Skeletal muscle tissue (tissue), 4 donors: Measurements from ENCODE around the gene FRYL. TPM values are rescaled to one million over a fixed set of nuclear protein-coding genes. Genes with fewer than 3 reads are reported as not detected.

Experiments
- H3K27ac ChIP-seq: one replicate; pipeline ENCODE4 v1.7.0; 2013; ENCODE audit warnings: mild to moderate bottlenecking, low read depth, low read length, inconsistent platforms
- H3K27me3 ChIP-seq, 3 donors: one replicate each; pipeline ENCODE4 v1.7.0; 2013; ENCODE audit warnings: low read length in 3 of 3; ENCODE audit not compliant: control insufficient read depth in 3 of 3, insufficient read depth in 3 of 3
- H3K36me3 ChIP-seq, 3 donors: one replicate each; pipeline ENCODE4 v1.7.0; 2013; ENCODE audit warnings: low read length in 3 of 3; ENCODE audit not compliant: control insufficient read depth in 3 of 3, insufficient read depth in 3 of 3
- H3K4me1 ChIP-seq, 3 donors: one replicate each; pipeline ENCODE4 v1.7.0; 2013; ENCODE audit warnings: low read length in 3 of 3, mild to moderate bottlenecking in 3 of 3; ENCODE audit not compliant: control insufficient read depth in 3 of 3, insufficient read depth in 3 of 3
- H3K4me3 ChIP-seq, 3 donors: one replicate each; pipeline ENCODE4 v1.7.0; 2013; ENCODE audit warnings: low read length in 3 of 3
- H3K9ac ChIP-seq, 3 donors: one replicate each; pipeline ENCODE4 v1.7.0; 2013; ENCODE audit warnings: low read length in 3 of 3, mild to moderate bottlenecking in 3 of 3, moderate library complexity in 2 of 3, low read depth in 1 of 3
- H3K9me3 ChIP-seq, 3 donors: one replicate each; pipeline ENCODE4 v1.7.0; 2013; ENCODE audit warnings: low read length in 3 of 3; ENCODE audit not compliant: control insufficient read depth in 3 of 3
- total RNA-seq: library from RNA; depleted of rRNA; stranded (reverse); fragments of >200 nt; gene quantifications from one replicate; pipeline ENCODE4 v1.2.3, GENCODE V29; 2014
- donor health status: Osteomylitis.

Gene FRYL
- total RNA-seq, 1 donor from 2014 or later, result 66.3 TPM

DNA sequence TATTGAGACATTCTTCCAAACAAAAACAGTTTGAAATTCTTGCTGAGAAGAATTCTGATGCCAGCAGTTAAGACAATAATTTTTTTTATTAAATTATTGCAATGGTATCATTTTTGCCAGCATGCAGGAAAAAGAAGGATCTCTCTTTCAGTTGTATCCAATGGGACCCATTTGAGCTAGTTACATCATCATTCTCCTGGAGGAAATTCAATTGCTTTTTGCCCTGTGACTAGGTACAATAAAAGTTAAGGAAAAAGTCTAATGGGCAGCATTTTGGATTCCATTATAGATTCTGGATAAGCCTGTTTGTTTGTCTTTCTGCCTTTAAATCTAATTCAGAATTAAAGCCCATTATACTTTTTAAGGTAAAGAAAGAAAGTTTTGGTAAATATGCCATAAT lies 10.5 kb upstream of the FRYL start:
- Histone ChIP-seq H3K27me3 (no peaks in the 10 kb centered on the region), H3K36me3 (no peaks in the 10 kb centered on the region), H3K27ac (no peak overlapping the region), H3K4me3 (no peak overlapping the region), H3K9ac (no peak overlapping the region), H3K9me3 (no peaks in the 10 kb centered on the region), H3K4me1 (no peaks in the 10 kb centered on the region)

DNA sequence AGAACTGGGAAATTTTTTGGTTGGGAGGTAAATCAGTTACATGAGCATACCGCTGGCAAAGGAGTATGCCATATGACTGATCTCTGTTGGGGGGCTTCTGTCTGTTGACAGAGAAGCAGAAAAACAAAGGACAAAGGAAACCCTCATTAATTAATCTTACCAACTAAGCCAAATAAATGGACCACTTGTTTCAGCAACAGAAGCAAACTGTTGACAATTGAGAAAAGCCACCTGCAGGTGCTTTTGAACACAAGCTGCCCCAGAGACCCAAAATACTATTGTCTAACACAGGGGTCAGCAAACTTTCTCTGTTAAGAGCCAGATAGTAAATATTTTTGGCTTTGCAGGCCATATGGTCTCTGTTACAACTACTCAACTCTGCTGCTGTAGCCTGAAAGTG lies 7.0 kb upstream of the FRYL start:
- H3K9me3 ChIP-seq, result no peaks in the 10 kb centered on the region
- H3K27ac ChIP-seq, result no peak overlapping the region
- no peak overlapping the region for H3K4me3 ChIP-seq
- H3K27me3 ChIP-seq, result no peaks in the 10 kb centered on the region
- H3K4me1 ChIP-seq, result no peaks in the 10 kb centered on the region
- H3K36me3 ChIP-seq, result no peaks in the 10 kb centered on the region
- no peak overlapping the region for H3K9ac ChIP-seq

DNA sequence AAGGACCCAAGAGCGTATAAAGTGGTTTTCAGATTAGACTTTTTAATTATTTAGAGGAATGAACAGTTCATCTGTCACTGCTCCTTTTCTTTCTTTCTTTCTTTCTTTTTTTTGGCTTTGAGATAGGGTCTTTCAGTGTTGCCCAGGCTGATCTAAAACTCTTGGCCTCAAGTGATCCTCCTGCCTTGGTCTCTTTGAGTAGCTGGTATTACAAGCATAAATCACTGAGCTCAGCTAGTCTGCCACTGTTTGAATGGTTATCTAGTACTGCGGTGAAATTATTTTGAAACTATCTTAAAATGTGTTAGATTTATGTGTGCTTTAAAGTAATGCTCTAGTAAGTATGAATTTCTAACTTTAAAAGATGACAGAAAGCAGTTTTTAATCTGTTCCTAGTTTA lies 6.5 kb upstream of the FRYL start:
- Histone ChIP-seq H3K27me3 (no peaks in the 10 kb centered on the region), H3K4me1 (no peaks in the 10 kb centered on the region), H3K36me3 (no peaks in the 10 kb centered on the region), H3K9ac (no peak overlapping the region), H3K9me3 (no peaks in the 10 kb centered on the region), H3K27ac (no peak overlapping the region), H3K4me3 (no peak overlapping the region)

DNA sequence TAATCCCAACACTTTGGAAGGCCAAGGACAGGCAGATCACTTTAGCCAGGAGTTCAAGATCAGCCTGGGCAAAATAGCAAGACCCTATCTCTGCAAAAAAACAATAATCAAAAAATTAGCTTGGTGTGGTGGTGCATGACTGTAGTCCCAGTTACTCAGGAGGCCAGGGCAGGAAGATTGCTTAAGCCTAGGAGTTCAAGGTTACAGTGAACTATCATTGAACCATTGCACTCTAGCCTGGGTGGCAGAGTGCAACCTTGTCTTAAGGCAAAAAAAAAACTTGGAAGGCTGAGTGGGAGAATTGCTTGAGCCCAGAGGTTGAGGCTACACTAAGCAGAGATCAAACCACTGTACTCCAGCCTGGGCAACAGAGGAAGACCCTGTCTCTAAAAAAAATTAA lies 5.2 kb upstream of the FRYL start:
- Histone ChIP-seq H3K9ac (no peak overlapping the region), H3K27me3 (no peaks in the 10 kb centered on the region), H3K4me1 (peaks cover 0 to 6% (median 0%) of the 10 kb centered on the region in 3 donors), H3K36me3 (no peaks in the 10 kb centered on the region), H3K27ac (no peak overlapping the region), H3K9me3 (no peaks in the 10 kb centered on the region), H3K4me3 (no peak overlapping the region)

DNA sequence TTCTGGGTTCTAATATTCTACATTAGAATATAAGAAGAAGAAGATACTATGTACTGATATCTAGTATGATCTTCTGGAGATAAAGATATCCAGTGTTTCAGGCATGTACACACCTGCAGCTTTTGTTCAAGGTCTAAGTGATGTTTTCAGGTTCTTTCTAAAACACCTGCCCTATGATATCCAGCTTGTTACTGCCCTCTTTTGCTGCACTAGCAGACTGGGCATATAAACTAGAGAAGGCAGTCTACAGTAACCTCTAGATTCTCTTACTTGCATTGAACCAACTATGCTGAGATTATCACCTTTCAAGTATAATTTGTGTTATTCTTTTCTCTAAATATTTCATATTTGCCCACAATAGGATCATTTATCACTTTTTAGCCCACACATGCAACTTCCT lies 1.9 kb upstream of the FRYL start:
- Histone ChIP-seq H3K4me3 (no peak overlapping the region), H3K4me1 (peaks cover 8 to 19% (median 9%) of the 10 kb centered on the region in 3 donors), H3K27me3 (no peaks in the 10 kb centered on the region), H3K9ac (no peak overlapping the region), H3K9me3 (no peaks in the 10 kb centered on the region), H3K27ac (no peak overlapping the region), H3K36me3 (no peaks in the 10 kb centered on the region)

DNA sequence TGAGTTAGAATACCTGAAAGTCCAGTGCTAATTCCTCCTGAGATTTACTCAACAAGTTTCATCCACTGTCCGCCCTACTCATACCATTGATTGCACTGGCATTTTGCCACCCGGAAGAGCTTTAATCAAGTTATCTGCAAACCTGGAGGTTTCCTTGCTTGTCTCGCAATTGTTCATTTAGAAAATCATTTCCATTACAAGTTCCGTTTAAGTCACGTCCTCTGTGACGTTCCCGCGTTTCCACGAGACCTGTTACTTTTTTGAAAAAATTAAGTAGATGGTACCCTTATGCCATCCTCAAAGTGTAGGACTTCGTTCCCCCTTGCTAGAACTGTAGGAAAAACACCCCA lies 761 bp upstream of the FRYL start:
- peak overlapping the region; percentile 66 to 95 (median 77) for H3K4me3 ChIP-seq
- peak overlapping the region; percentile 75 to 86 (median 78) for H3K9ac ChIP-seq
- H3K4me1 ChIP-seq, result peaks cover 11 to 25% (median 12%) of the 10 kb centered on the region in 3 donors
- peak overlapping the region; percentile 74 for H3K27ac ChIP-seq
- H3K9me3 ChIP-seq, result no peaks in the 10 kb centered on the region
- H3K36me3 ChIP-seq, result no peaks in the 10 kb centered on the region
- H3K27me3 ChIP-seq, result no peaks in the 10 kb centered on the region

DNA sequence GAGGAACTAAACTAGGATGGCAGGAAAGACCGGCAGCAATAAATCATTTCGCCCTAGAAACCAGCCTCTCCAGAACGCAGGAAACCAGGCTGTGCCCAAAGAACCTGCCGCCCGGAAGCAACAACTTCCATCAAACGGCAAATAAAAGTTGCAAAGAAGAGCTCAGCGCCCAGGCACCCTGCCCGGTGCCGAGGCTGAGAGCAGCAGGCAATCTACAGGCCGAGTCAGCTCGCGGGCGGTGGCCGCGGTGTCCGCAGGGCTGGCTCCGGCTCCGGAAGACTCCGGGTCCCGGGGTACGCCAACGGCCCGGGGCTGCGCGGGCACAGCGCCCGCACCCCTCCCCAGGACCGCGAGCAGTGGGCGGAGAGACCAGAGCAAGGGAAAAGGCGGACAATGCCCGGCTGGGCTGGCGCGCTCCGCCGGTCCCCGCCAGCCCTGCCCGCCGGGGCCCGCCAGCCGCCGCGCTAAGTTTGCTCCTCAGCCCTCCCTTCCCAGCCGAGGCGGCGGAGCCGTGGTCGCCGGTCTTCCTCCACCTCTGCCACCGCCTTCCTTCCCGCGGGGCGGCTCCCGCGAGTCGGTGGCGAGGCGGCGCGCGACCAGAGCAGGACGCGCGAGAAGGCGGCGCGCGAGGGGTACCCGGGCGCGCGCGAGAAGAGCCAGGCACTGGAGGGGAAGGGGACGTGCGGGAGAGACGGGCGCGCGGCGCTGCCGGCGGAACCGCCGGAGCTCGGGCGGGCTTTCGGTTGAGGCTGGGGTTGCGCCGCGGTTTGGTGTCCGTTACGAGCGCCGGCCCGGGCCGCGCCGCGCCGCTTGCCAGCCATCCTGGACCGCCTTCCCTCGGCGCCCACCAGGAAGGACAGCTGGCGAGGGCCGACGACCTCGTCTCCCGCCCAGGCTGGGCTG lies 733 bp downstream of the FRYL start:
- Histone ChIP-seq H3K36me3 (no peaks in the 10 kb centered on the region), H3K4me3 (peak overlapping the region; percentile 83 to 93 (median 89)), H3K9ac (peak overlapping the region; percentile 84 to 95 (median 93)), H3K4me1 (peaks cover 18 to 29% (median 18%) of the 10 kb centered on the region in 3 donors), H3K27ac (peak overlapping the region; percentile 90), H3K9me3 (no peaks in the 10 kb centered on the region), H3K27me3 (no peaks in the 10 kb centered on the region)

DNA sequence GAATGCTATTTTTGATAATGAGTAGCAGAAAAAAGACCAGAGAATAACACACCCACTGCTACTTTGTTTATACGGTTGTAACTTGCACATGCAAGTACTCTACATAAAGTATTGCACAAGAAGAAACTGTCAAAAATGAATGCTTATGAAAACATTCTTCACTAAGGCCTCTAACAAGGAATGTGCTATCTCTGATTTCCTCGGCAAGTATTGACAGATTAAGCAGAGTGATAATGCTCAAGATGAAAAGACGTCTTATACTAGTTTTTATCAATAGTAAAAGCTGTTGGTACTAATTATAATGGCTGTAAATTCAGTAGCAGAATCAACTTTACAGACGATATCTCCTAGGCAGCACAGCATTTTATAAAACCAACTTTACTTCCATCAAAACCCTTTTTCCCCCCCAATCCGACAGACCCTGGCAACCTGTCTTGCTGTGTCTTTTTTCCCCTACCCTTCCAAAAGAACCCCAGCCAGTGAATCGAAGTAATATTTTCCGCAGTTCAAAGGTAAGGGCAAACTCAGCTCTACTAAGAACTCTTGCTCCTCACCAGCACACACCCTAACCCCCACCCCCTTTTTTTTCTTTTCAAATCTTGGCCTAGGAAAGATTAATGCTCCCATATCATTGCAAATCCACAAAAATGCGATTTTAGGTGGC lies 1.5 kb downstream of the FRYL start:
- H3K4me3 ChIP-seq, result peak overlapping the region; percentile 83 to 93 (median 89)
- H3K9me3 ChIP-seq, result no peaks in the 10 kb centered on the region
- no peaks in the 10 kb centered on the region for H3K36me3 ChIP-seq
- H3K27me3 ChIP-seq, result no peaks in the 10 kb centered on the region
- H3K9ac ChIP-seq, result peak overlapping the region; percentile 84 to 95 (median 93)
- peak overlapping the region; percentile 90 for H3K27ac ChIP-seq
- H3K4me1 ChIP-seq, result peaks cover 20 to 31% (median 21%) of the 10 kb centered on the region in 3 donors

DNA sequence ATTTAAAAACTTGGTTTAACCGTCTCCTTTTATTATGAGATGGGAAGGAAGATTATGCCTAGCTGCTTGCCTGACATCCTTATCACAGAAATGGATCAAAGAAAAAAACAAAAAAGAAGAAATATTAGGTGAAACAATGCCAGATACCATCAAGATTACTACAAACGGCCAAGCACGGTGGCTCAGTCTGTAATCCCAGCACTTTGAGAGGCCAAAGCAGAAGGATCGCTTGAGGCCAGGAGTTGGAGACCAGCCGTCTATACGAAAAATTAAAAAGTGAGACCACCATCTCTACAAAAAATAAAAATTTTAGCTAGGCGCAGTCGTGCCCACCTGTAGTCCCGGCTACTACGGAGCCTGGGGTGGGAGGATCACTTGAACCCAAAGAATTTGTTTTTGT lies 2.3 kb downstream of the FRYL start:
- peaks cover 21 to 31% (median 25%) of the 10 kb centered on the region in 3 donors for H3K4me1 ChIP-seq

More for the DNA sequence above, 2.3 kb downstream of the FRYL start:
- no peaks in the 10 kb centered on the region for H3K36me3 ChIP-seq
- peak overlapping the region; percentile 44 to 95 (median 93) for H3K9ac ChIP-seq
- H3K27me3 ChIP-seq, result no peaks in the 10 kb centered on the region
- no peaks in the 10 kb centered on the region for H3K9me3 ChIP-seq
- peak overlapping the region in 2 of 3 donors; percentile 30 to 83 for H3K4me3 ChIP-seq
- H3K27ac ChIP-seq, result peak overlapping the region; percentile 90
